SK-N-SH treated with all-trans-retinoic acid at 6 μM for 48 hours (cell line): ENCODE results near the gene SLK.

Source experiments
- ARNTL ChIP-seq: fragments of 450-650 bp; formaldehyde crosslinking; IDR thresholded peaks from 2 replicates; pipeline ENCODE4 v1.5.0; 2020; ENCODE audit warnings: low read depth, mild to moderate bottlenecking, moderate library complexity, borderline replicate concordance
- CREB5 ChIP-seq: fragments of 250-450 bp; sonication (Bioruptor Pico); IDR thresholded peaks from 2 replicates; pipeline ENCODE4 v1.5.1; 2020; ENCODE audit warnings: low read depth, mild to moderate bottlenecking, moderate library complexity
- CSDC2 ChIP-seq: fragments of 250-450 bp; sonication (Bioruptor Pico); IDR thresholded peaks from 2 replicates; pipeline ENCODE4 v1.5.0; 2020; ENCODE audit warnings: mild to moderate bottlenecking, moderate library complexity
- PATZ1 ChIP-seq: fragments of 250-450 bp; sonication (Bioruptor Pico); IDR thresholded peaks from 2 replicates; pipeline ENCODE4 v1.8.0; 2020; ENCODE audit warnings: mild to moderate bottlenecking, moderate library complexity, borderline replicate concordance
- POU6F1 ChIP-seq: fragments of 250-450 bp; sonication (Bioruptor Pico); IDR thresholded peaks from 2 replicates; pipeline ENCODE4 v1.8.0; 2021; ENCODE audit warnings: low read depth, mild to moderate bottlenecking, moderate library complexity, borderline replicate concordance
- PPARA ChIP-seq: fragments of 250-450 bp; sonication (Bioruptor Pico); IDR thresholded peaks from 2 replicates; pipeline ENCODE4 v1.5.0; 2020; ENCODE audit warnings: mild to moderate bottlenecking, borderline replicate concordance
- SNAI2 ChIP-seq: fragments of 250-450 bp; sonication (Bioruptor Pico); IDR thresholded peaks from 2 replicates; pipeline ENCODE4 v1.5.0; 2020; ENCODE audit warnings: mild to moderate bottlenecking, moderate library complexity
- TCF4 ChIP-seq: fragments of 250-450 bp; sonication (Bioruptor Pico); IDR thresholded peaks from 2 replicates; pipeline ENCODE4 v1.8.0; 2021; ENCODE audit warnings: mild to moderate bottlenecking, moderate library complexity, borderline replicate concordance
- TSHZ2 ChIP-seq: fragments of 250-450 bp; sonication (Bioruptor Pico); IDR thresholded peaks from 2 replicates; pipeline ENCODE4 v1.5.0; 2020; ENCODE audit warnings: mild to moderate bottlenecking, moderate library complexity
- ZFP3 ChIP-seq: fragments of 250-450 bp; sonication (Bioruptor Pico); IDR thresholded peaks from 2 replicates; pipeline ENCODE4 v1.5.0; 2020; ENCODE audit warnings: mild to moderate bottlenecking, moderate library complexity
- ZNF8 ChIP-seq: fragments of 450-650 bp; formaldehyde crosslinking; IDR thresholded peaks from 2 replicates; pipeline ENCODE4 v1.5.0; 2020; ENCODE audit warnings: mild to moderate bottlenecking, moderate library complexity

GRCh38 chr10:103982639-103983038 lies 15.7 kb downstream of the SLK start:
- TF ChIP-seq TCF4 (CRISPR knock-in tag) (no peak), CREB5 (no peak), SNAI2 (no peak), PATZ1 (no peak), ZFP3 (CRISPR knock-in tag) (no peak), POU6F1 (CRISPR knock-in tag) (no peak), CSDC2 (no peak), TSHZ2 (no peak), ARNTL (CRISPR knock-in tag) (no peak), PPARA (CRISPR knock-in tag) (no peak), ZNF8 (CRISPR knock-in tag) (no peak)
